GM12878 (cell line): ENCODE data around the gene NTRK3.

Experiments
- E2F8 ChIP-seq: fragments of 450-650 bp; IDR thresholded peaks from 2 replicates; pipeline ENCODE4 v1.6.1; 2018; ENCODE audit warnings: mild to moderate bottlenecking, low read depth, moderate library complexity; ENCODE audit not compliant: partially characterized antibody
- EZH2 ChIP-seq: IDR thresholded peaks from 2 replicates; pipeline ENCODE4 v1.6.1; 2012; ENCODE audit warnings: low read depth, mild to moderate bottlenecking, control low read depth, inconsistent platforms, low read length, borderline replicate concordance; ENCODE audit not compliant: control insufficient read depth
- FOXM1 ChIP-seq: IDR thresholded peaks from 2 replicates; pipeline ENCODE4 v1.6.1; 2012; ENCODE audit warnings: low read depth, mild to moderate bottlenecking, inconsistent platforms, low read length, moderate library complexity
- NFYB ChIP-seq: IDR thresholded peaks from 2 replicates; pipeline ENCODE4 v1.6.1; 2011; ENCODE audit warnings: low read depth, mild to moderate bottlenecking, low read length, improper control_type of control experiment, moderate library complexity; ENCODE audit not compliant: insufficient read depth
- POLR2A ChIP-seq: IDR thresholded peaks from 2 replicates; pipeline ENCODE4 v1.6.1; 2011; ENCODE audit warnings: low read depth, mild to moderate bottlenecking, low read length
- RAD21 ChIP-seq: IDR thresholded peaks from 2 replicates; pipeline ENCODE4 v1.6.1; 2011; ENCODE audit warnings: mild to moderate bottlenecking, low read depth, low read length, moderate library complexity; ENCODE audit not compliant: insufficient read depth
- RBBP5 ChIP-seq: fragments of 200-600 bp; sonication (generic); conservative IDR thresholded peaks from 2 replicates; pipeline ENCODE4 v1.6.1; 2016
- TCF7 ChIP-seq: IDR thresholded peaks from 2 replicates; pipeline ENCODE4 v1.6.1; 2014; ENCODE audit warnings: antibody characterized with exemption, borderline replicate concordance
- ZNF207 ChIP-seq: fragments of 450-650 bp; IDR thresholded peaks from 2 replicates; pipeline ENCODE4 v1.6.1; 2014; ENCODE audit warnings: antibody characterized with exemption, mild to moderate bottlenecking, borderline replicate concordance
- ZNF274 ChIP-seq: IDR thresholded peaks from one replicate; pipeline ENCODE4 v1.8.0; 2011; ENCODE audit not compliant: insufficient read length, insufficient read depth
- ZSCAN29 ChIP-seq: fragments of 450-650 bp; IDR thresholded peaks from 2 replicates; pipeline ENCODE4 v1.6.1; 2017; ENCODE audit warnings: mild to moderate bottlenecking, moderate library complexity
- TF ChIP-seq, protein P1 (sequence below), 3 experiments: IDR thresholded peaks in 2 of 3; conservative IDR thresholded peaks in 1 of 3; 2 replicates each; pipeline ENCODE4 v1.5.1; 2011; ENCODE audit warnings: low read depth in 3 of 3, low read length in 3 of 3, mild to moderate bottlenecking in 3 of 3, control low read depth in 2 of 3, moderate library complexity in 2 of 3, inconsistent platforms in 1 of 3, mixed read lengths in 1 of 3; ENCODE audit not compliant: control insufficient read depth in 2 of 3, insufficient read depth in 1 of 3; ENCODE audit errors: extremely low read depth in 1 of 3
- TF ChIP-seq, protein P2 (sequence below): fragments of 450-650 bp; IDR thresholded peaks from 2 replicates; pipeline ENCODE4 v1.6.1; 2017; ENCODE audit warnings: mild to moderate bottlenecking

- TF ChIP-seq, protein P1, sequence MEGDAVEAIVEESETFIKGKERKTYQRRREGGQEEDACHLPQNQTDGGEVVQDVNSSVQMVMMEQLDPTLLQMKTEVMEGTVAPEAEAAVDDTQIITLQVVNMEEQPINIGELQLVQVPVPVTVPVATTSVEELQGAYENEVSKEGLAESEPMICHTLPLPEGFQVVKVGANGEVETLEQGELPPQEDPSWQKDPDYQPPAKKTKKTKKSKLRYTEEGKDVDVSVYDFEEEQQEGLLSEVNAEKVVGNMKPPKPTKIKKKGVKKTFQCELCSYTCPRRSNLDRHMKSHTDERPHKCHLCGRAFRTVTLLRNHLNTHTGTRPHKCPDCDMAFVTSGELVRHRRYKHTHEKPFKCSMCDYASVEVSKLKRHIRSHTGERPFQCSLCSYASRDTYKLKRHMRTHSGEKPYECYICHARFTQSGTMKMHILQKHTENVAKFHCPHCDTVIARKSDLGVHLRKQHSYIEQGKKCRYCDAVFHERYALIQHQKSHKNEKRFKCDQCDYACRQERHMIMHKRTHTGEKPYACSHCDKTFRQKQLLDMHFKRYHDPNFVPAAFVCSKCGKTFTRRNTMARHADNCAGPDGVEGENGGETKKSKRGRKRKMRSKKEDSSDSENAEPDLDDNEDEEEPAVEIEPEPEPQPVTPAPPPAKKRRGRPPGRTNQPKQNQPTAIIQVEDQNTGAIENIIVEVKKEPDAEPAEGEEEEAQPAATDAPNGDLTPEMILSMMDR (IDR thresholded peaks at IDR 0.05 in 2 of 3, conservative IDR thresholded peaks at IDR 0.05 in 1 of 3; ENCODE audit: control insufficient read depth in 2 of 3, extremely low read depth in 1 of 3, insufficient read depth in 1 of 3, low read depth in 3 of 3, low read length in 3 of 3) = no peak
- TF ChIP-seq TCF7 (no peak), NFYB (no peak), ZSCAN29 (no peak), RAD21 (no peak), EZH2 (no peak), RBBP5 (no peak), POLR2A (no peak), ZNF207 (no peak), FOXM1 (no peak), E2F8 (no peak), ZNF274 (no peak)
- TF ChIP-seq, protein P2, sequence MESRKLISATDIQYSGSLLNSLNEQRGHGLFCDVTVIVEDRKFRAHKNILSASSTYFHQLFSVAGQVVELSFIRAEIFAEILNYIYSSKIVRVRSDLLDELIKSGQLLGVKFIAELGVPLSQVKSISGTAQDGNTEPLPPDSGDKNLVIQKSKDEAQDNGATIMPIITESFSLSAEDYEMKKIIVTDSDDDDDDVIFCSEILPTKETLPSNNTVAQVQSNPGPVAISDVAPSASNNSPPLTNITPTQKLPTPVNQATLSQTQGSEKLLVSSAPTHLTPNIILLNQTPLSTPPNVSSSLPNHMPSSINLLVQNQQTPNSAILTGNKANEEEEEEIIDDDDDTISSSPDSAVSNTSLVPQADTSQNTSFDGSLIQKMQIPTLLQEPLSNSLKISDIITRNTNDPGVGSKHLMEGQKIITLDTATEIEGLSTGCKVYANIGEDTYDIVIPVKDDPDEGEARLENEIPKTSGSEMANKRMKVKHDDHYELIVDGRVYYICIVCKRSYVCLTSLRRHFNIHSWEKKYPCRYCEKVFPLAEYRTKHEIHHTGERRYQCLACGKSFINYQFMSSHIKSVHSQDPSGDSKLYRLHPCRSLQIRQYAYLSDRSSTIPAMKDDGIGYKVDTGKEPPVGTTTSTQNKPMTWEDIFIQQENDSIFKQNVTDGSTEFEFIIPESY = no peak
Observed at GRCh38 chr15:87947560-87947959, 309.0 kb downstream of the NTRK3 start.
